Smooth muscle cell (in vitro differentiated cells): ENCODE data around the gene CPNE7. TPM values are rescaled to one million over a fixed set of nuclear protein-coding genes. Genes with fewer than 3 reads are reported as not detected.

Experiments used
- DNase-seq: peaks from one replicate; lab custom pipeline; 2025; ENCODE audit not compliant: unreplicated experiment; lab: John Stamatoyannopoulos, UW
- H2AFZ ChIP-seq: fragments of 200-600 bp; sonication (generic); 2 replicates; pipeline ENCODE4 v1.6.0; 2016; ENCODE audit warnings: antibody characterized with exemption, low read depth, mild to moderate bottlenecking
- H3F3A ChIP-seq: fragments of 200-600 bp; sonication (generic); 2 replicates; pipeline ENCODE4 v1.6.0; 2017; ENCODE audit warnings: antibody characterized with exemption, low read depth
- H3K27ac ChIP-seq: fragments of 200-600 bp; sonication (generic); 2 replicates; pipeline ENCODE4 v1.5.1; 2016; ENCODE audit warnings: low read depth, mild to moderate bottlenecking
- H3K27me3 ChIP-seq: fragments of 200-600 bp; sonication (generic); 2 replicates; pipeline ENCODE4 v1.6.1; 2016; ENCODE audit warnings: low read depth, mild to moderate bottlenecking
- H3K36me3 ChIP-seq: fragments of 200-600 bp; sonication (generic); 2 replicates; pipeline ENCODE4 v1.5.1; 2016; ENCODE audit warnings: low read depth
- H3K4me1 ChIP-seq: fragments of 200-600 bp; sonication (generic); 2 replicates; pipeline ENCODE4 v1.5.1; 2016; ENCODE audit warnings: low read depth
- H3K4me2 ChIP-seq: fragments of 200-600 bp; sonication (generic); 2 replicates; pipeline ENCODE4 v1.6.0; 2016; ENCODE audit warnings: mild to moderate bottlenecking
- H3K4me3 ChIP-seq: fragments of 200-600 bp; sonication (generic); 2 replicates; pipeline ENCODE4 v1.5.1; 2016; ENCODE audit warnings: mild to moderate bottlenecking
- H3K79me2 ChIP-seq: fragments of 200-600 bp; sonication (generic); 2 replicates; pipeline ENCODE4 v1.6.0; 2016; ENCODE audit warnings: low read depth, mild to moderate bottlenecking
- H3K9ac ChIP-seq: fragments of 200-600 bp; sonication (generic); 2 replicates; pipeline ENCODE4 v1.6.0; 2016; ENCODE audit warnings: low read depth
- H3K9me3 ChIP-seq: fragments of 200-600 bp; sonication (generic); replicated peaks from 2 replicates; pipeline ENCODE4 v1.5.1; 2016; ENCODE audit warnings: low read depth
- H4K20me1 ChIP-seq: fragments of 200-600 bp; sonication (generic); 2 replicates; pipeline ENCODE4 v1.6.0; 2016; ENCODE audit warnings: low read depth
- WGBS: methylation state at CpG from one replicate; pipeline ENCODE4 v1.1.7; 2016; ENCODE audit warnings: low lambda C conversion rate; 5-methylcytosine and 5-hydroxymethylcytosine counted together
- polyA plus RNA-seq: library from polyadenylated mRNA; unstranded; fragments of >200 nt; fragmentation: Nextera tagmentation; extraction: Ambion mirVana; gene quantifications from 2 replicates; pipeline ENCODE4 v1.2.1, GENCODE V29; 2016
- total RNA-seq: library from RNA; depleted of rRNA; stranded (reverse); fragments of >200 nt; gene quantifications from 2 replicates; pipeline ENCODE4 v1.2.3, GENCODE V29; 2014
- TF ChIP-seq, protein P1 (sequence below): fragments of 200-600 bp; sonication (generic); IDR thresholded peaks from 2 replicates; pipeline ENCODE4 v1.5.1; 2017; ENCODE audit warnings: borderline replicate concordance, mild to moderate bottlenecking, antibody characterized with exemption; ENCODE audit not compliant: insufficient read depth, poor library complexity, severe bottlenecking

CPNE7 gene
- total and polyA plus RNA-seq, 2 experiments from 2014 or later, result 0.14 to 0.58 TPM

- no peaks in the 10 kb centered on the region for H3K79me2 ChIP-seq
- H3K27ac ChIP-seq, result no peak overlapping the region
- TF ChIP-seq, protein P1, sequence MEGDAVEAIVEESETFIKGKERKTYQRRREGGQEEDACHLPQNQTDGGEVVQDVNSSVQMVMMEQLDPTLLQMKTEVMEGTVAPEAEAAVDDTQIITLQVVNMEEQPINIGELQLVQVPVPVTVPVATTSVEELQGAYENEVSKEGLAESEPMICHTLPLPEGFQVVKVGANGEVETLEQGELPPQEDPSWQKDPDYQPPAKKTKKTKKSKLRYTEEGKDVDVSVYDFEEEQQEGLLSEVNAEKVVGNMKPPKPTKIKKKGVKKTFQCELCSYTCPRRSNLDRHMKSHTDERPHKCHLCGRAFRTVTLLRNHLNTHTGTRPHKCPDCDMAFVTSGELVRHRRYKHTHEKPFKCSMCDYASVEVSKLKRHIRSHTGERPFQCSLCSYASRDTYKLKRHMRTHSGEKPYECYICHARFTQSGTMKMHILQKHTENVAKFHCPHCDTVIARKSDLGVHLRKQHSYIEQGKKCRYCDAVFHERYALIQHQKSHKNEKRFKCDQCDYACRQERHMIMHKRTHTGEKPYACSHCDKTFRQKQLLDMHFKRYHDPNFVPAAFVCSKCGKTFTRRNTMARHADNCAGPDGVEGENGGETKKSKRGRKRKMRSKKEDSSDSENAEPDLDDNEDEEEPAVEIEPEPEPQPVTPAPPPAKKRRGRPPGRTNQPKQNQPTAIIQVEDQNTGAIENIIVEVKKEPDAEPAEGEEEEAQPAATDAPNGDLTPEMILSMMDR, result no peak
- no peaks in the 10 kb centered on the region for H4K20me1 ChIP-seq
- no peaks in the 10 kb centered on the region for H3F3A ChIP-seq
- DNase-seq, result no peak
- H3K9me3 ChIP-seq, result no peaks in the 10 kb centered on the region
- no peak overlapping the region for H3K9ac ChIP-seq
- H3K27me3 ChIP-seq, result no peaks in the 10 kb centered on the region
- no peaks in the 10 kb centered on the region for H3K36me3 ChIP-seq
- H3K4me3 ChIP-seq, result no peak overlapping the region
- H2AFZ ChIP-seq, result no peak overlapping the region
- WGBS, result 82% methylated on average over 14 of the region's 16 CpGs
- no peak overlapping the region for H3K4me2 ChIP-seq
- no peaks in the 10 kb centered on the region for H3K4me1 ChIP-seq
Observed at GRCh38 chr16:89618109-89618998, 42.8 kb downstream of the CPNE7 start.

GRCh38 chr16:89619840-89620239 lies 44.3 kb downstream of the CPNE7 start:
- Histone ChIP-seq H2AFZ (no peak overlapping the region), H3K27me3 (no peaks in the 10 kb centered on the region), H3K4me1 (no peaks in the 10 kb centered on the region), H3K27ac (no peak overlapping the region), H3K9me3 (no peaks in the 10 kb centered on the region), H4K20me1 (no peaks in the 10 kb centered on the region), H3K9ac (no peak overlapping the region), H3K4me2 (no peak overlapping the region), H3F3A (no peaks in the 10 kb centered on the region), H3K4me3 (no peak overlapping the region), H3K79me2 (no peaks in the 10 kb centered on the region), H3K36me3 (no peaks in the 10 kb centered on the region)
- TF ChIP-seq, protein P1, result no peak
- 71% methylated on average over 12 of the region's 12 CpGs for WGBS
- no peak for DNase-seq

DNA sequence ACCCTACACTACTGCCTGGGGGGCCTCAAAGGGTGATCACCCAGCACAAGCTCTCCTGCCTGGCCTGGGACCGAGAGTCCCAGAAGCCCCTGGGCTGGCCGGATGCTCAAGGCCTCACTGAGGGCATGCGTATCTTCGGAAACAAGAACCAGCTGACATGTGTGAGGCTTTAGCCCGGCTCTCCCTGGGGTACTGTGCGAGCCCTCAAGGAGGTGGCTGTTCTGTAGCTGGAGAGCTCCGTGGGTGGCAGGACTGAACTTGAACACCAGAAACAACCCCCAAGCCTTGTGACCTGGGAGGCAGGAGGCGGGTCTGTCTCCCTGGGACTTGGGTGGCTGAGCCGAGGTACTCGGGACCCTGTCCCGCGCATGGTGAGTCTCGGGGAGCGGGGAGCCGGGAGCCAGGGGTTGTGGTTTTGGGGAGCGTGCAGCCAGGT lies 44.9 kb downstream of the CPNE7 start:
- no peak overlapping the region for H3K27ac ChIP-seq
- no peak overlapping the region for H3K4me3 ChIP-seq
- no peak overlapping the region for H2AFZ ChIP-seq
- H3K36me3 ChIP-seq, result no peaks in the 10 kb centered on the region
- TF ChIP-seq, protein P1, result no peak
- H4K20me1 ChIP-seq, result no peaks in the 10 kb centered on the region
- DNase-seq, result no peak
- 89% methylated on average over 16 of the region's 16 CpGs for WGBS
- H3K9me3 ChIP-seq, result no peaks in the 10 kb centered on the region
- H3K79me2 ChIP-seq, result no peaks in the 10 kb centered on the region
- no peak overlapping the region for H3K4me2 ChIP-seq
- no peak overlapping the region for H3K9ac ChIP-seq
- no peaks in the 10 kb centered on the region for H3F3A ChIP-seq
- no peaks in the 10 kb centered on the region for H3K4me1 ChIP-seq
- H3K27me3 ChIP-seq, result no peaks in the 10 kb centered on the region
